Body of pancreas (tissue), 4 donors: Measurements from ENCODE around the gene ERC1. TPM values are rescaled to one million over a fixed set of nuclear protein-coding genes. Genes with fewer than 3 reads are reported as not detected.

Experiments used
- ATAC-seq: fragments of 150-250 bp; one replicate; pipeline ENCODE4 v1.9.1; 2016
- DNase-seq, 4 donors: peaks; one replicate each; pipeline ENCODE4 v3.0.0-alpha.2; 2019
- H3K27ac ChIP-seq, 4 donors: fragments of 200-600 bp; sonication (generic); 1 replicate in 3 of 4; 2 replicates in 1 of 4; pipeline versions ENCODE4 v1.5.1 to v1.6.1; 2016 to 2019; ENCODE audit warnings: mild to moderate bottlenecking in 1 of 4, mixed read lengths in 1 of 4, moderate library complexity in 1 of 4
- H3K27me3 ChIP-seq, 2 donors: fragments of 200-600 bp; sonication (generic); one replicate each; pipeline ENCODE4 v1.6.0; 2016; ENCODE audit warnings: mild to moderate bottlenecking in 1 of 2
- H3K36me3 ChIP-seq, 2 donors: fragments of 200-600 bp; sonication (generic); replicated peaks in 1 of 2; 2 replicates each; pipeline ENCODE4 v1.5.1; 2016; ENCODE audit warnings: low read depth in 2 of 2; ENCODE audit not compliant: insufficient read depth in 1 of 2
- H3K4me1 ChIP-seq: fragments of 200-600 bp; sonication (generic); one replicate; pipeline ENCODE4 v1.6.0; 2016
- H3K4me3 ChIP-seq, 2 donors: fragments of 200-600 bp; sonication (generic); 1 replicate in 1 of 2; 2 replicates in 1 of 2; pipeline ENCODE4 v1.5.1; 2016 to 2019
- H3K9me3 ChIP-seq, 3 donors: fragments of 200-600 bp; sonication (generic); 1 replicate in 2 of 3; 2 replicates in 1 of 3; pipeline ENCODE4 v1.5.1; 2016
- POLR2A ChIP-seq, 3 donors: fragments of 450-650 bp; IDR thresholded peaks; one replicate each; pipeline ENCODE4 v1.6.1; 2016; ENCODE audit warnings: antibody characterized with exemption in 3 of 3, mild to moderate bottlenecking in 2 of 3
- WGBS, 2 donors: methylation state at CpG; one replicate each; pipeline ENCODE4 v1.1.5; 2017; 5-methylcytosine and 5-hydroxymethylcytosine counted together
- intact Hi-C: fragments of 100-400 bp; cut with DNase I; formaldehyde crosslinking; loops from one replicate; pipeline ENCODE4 v1.15.1; 2023
- total RNA-seq, 2 donors: library from RNA; depleted of rRNA; stranded (reverse); fragments of >200 nt; gene quantifications; one replicate each; pipeline ENCODE4 v1.1.0, GENCODE V29; 2016
- TF ChIP-seq, protein P1 (sequence below), 7 experiments: fragments of 450-650 bp in 4 of 7; fragments of 200-600 bp in 3 of 7; sonication (generic) in 3 of 7; IDR thresholded peaks; one replicate each; pipeline ENCODE4 v1.5.1; 2016 to 2019; ENCODE audit warnings: antibody characterized with exemption in 7 of 7

ERC1 gene
- total RNA-seq, 2 donors from 2014 or later, result 20.8 to 29.0 TPM

DNA sequence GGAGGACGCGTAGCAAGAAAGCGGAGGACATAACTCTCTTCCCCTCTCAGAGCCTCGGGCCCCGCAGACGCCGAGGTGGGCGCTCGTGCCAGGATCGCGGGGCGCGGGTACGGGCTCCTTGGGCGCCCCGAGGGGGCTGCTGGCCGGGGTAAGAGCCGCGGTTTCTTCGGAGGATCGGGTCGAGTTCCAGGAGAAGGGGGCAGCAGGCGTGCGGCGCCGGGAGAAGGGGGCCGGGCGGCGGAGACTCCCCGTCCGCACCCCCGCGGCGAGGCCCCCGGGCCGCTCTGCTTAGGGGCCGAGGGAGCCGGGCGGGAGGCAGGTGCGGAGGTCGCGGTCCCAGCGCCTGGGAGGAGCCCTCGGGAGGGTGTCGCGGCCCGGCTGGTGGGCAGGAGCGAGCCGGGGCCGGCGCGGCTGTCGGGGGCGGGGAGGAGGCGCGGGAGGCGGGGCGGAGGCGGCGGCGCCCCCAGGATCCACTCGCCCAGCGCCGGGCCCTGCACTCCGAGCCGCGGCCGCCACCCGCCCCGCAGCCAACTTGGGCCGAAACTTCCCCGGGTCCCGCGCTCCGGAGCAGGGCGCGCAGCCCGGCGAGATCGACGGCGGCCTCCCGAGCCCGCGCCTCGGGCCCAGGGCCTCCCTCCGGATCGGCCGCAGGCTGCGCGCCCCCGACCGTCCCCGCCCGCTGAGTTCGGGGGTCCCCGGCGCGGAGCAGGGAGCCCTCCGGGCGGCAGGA, 539.0 kb downstream of the ERC1 start:
- Histone ChIP-seq H3K27me3 (peaks cover 0 to 30% of the 10 kb centered on the region in 2 donors), H3K27ac (no peak overlapping the region), H3K36me3 (no peaks in the 10 kb centered on the region), H3K4me1 (peaks cover 6% of the 10 kb centered on the region), H3K4me3 (no peak overlapping the region), H3K9me3 (no peaks in the 10 kb centered on the region)
- WGBS, 2 donors, result 8 to 24% methylated on average over 16 to 77 of the region's 101 CpGs
- ATAC-seq, result peak; percentile 32
- TF ChIP-seq, protein P1, sequence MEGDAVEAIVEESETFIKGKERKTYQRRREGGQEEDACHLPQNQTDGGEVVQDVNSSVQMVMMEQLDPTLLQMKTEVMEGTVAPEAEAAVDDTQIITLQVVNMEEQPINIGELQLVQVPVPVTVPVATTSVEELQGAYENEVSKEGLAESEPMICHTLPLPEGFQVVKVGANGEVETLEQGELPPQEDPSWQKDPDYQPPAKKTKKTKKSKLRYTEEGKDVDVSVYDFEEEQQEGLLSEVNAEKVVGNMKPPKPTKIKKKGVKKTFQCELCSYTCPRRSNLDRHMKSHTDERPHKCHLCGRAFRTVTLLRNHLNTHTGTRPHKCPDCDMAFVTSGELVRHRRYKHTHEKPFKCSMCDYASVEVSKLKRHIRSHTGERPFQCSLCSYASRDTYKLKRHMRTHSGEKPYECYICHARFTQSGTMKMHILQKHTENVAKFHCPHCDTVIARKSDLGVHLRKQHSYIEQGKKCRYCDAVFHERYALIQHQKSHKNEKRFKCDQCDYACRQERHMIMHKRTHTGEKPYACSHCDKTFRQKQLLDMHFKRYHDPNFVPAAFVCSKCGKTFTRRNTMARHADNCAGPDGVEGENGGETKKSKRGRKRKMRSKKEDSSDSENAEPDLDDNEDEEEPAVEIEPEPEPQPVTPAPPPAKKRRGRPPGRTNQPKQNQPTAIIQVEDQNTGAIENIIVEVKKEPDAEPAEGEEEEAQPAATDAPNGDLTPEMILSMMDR (IDR thresholded peaks at IDR 0.05), result no peak
- TF ChIP-seq POLR2A (IDR thresholded peaks at IDR 0.05), result no peak
- intact Hi-C loops, result no loop called here
- peak in 1 of 4 donors; percentile 17 for DNase-seq

- Histone ChIP-seq H3K27me3 (peaks cover 0 to 30% of the 10 kb centered on the region in 2 donors), H3K4me3 (peak overlapping the region in 1 of 2 donors; percentile 17), H3K9me3 (no peaks in the 10 kb centered on the region), H3K4me1 (peaks cover 6% of the 10 kb centered on the region), H3K36me3 (no peaks in the 10 kb centered on the region), H3K27ac (no peak overlapping the region)
- TF ChIP-seq POLR2A (IDR thresholded peaks at IDR 0.05), result no peak
- TF ChIP-seq, protein P1 (IDR thresholded peaks at IDR 0.05), result no peak
- 1% methylated on average over 15 of the region's 99 CpGs; no CpG with 5 or more reads in 1 of the 2 donors for WGBS, 2 donors
- ATAC-seq (peak; percentile 26), DNase-seq (no peak)
- intact Hi-C loops, result no loop called here
Observed at GRCh38 chr12:1530592-1531152, 539.6 kb downstream of the ERC1 start.

GRCh38 chr12:1531153-1531653, 540.2 kb downstream of the ERC1 start:
- intact Hi-C loops, result no loop called here
- DNase-seq (peak in 1 of 4 donors; percentile 17), ATAC-seq (peak; percentile 36)

DNA sequence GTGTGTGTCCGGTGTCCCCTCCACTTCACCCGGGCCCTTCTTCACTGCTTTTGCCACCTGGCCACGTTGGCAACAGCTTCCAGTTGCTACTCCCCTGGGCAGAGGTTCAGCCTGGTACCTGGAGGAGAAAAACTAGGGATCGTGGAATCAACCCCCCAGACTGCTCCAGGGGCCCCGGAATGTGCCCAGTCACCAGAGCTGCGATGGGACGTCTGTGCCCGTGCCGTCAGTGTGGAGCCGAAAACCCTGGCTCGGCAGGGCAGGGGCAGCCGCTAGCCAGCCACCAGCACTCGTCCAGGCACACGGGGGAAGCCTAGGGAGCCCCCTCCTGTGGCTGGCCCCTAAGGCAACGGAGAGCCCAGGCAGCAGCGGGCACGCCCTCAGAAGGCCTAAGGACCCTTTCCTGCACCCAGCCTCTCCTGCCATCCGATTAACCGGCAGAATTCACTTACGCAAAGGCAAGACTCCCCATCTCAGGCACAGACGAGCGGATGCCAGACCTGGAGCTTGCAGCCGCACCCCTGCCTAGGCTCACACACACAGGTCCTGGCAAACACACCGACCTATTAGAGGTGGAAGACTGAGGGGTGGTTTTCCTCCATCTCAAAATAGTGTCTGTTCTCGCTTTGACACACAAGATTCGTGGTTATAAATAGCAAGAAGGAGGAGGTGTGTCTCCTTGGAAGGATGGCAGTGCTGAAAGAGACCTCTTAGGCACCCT, 540.8 kb downstream of the ERC1 start:
- H3K4me1 ChIP-seq, result peaks cover 6% of the 10 kb centered on the region
- ATAC-seq (no peak), DNase-seq (no peak)
- H3K27me3 ChIP-seq, result peaks cover 0 to 30% of the 10 kb centered on the region in 2 donors
- no peaks in the 10 kb centered on the region for H3K36me3 ChIP-seq
- intact Hi-C loops, result no loop called here
- H3K27ac ChIP-seq, result no peak overlapping the region
- 51 to 56% methylated on average over 10 to 26 of the region's 26 CpGs for WGBS, 2 donors
- H3K9me3 ChIP-seq, result no peaks in the 10 kb centered on the region
- no peak overlapping the region for H3K4me3 ChIP-seq
- TF ChIP-seq, protein P1 (IDR thresholded peaks at IDR 0.05), result no peak
- no peak for TF ChIP-seq POLR2A (IDR thresholded peaks at IDR 0.05)

More at GRCh38 chr12:1531153-1531653, 540.2 kb downstream of the ERC1 start:
- Histone ChIP-seq H3K27ac (no peak overlapping the region), H3K4me1 (peaks cover 6% of the 10 kb centered on the region), H3K27me3 (peaks cover 0 to 30% of the 10 kb centered on the region in 2 donors), H3K4me3 (peak overlapping the region in 1 of 2 donors; percentile 17), H3K9me3 (no peaks in the 10 kb centered on the region), H3K36me3 (no peaks in the 10 kb centered on the region)
- WGBS, 2 donors, result 3% methylated on average over 46 of the region's 56 CpGs; no CpG with 5 or more reads in 1 of the 2 donors
- TF ChIP-seq POLR2A (IDR thresholded peaks at IDR 0.05), result no peak
- TF ChIP-seq, protein P1 (IDR thresholded peaks at IDR 0.05), result no peak
